Fibroblast of mammary gland (primary cell): ENCODE data around the gene GPR89A.
A peak's percentile ranks its signal among the peaks of the same experiment; 100 is the strongest.

ENCODE experiments used
- DNase-seq: peaks from one replicate; pipeline ENCODE4 v3.0.0-alpha.2; 2010; ENCODE audit warnings: low read depth
- H3K4me3 ChIP-seq: 2 replicates; pipeline ENCODE4 v1.5.1; 2011; ENCODE audit warnings: low read depth, mild to moderate bottlenecking, low read length, moderate library complexity; ENCODE audit not compliant: control insufficient read depth
- CTCF ChIP-seq: conservative IDR thresholded peaks from 2 replicates; pipeline ENCODE4 v1.5.1; 2011; ENCODE audit warnings: low read depth, low read length, inconsistent platforms; ENCODE audit not compliant: control insufficient read depth, insufficient read depth

The GPR89A gene

GRCh38 chr1:145706086-145706664, 98.4 kb downstream of the GPR89A start:
- H3K4me3 ChIP-seq: no peak overlapping the region
- peak; percentile 16 for DNase-seq
- no peak for TF ChIP-seq CTCF

- TF ChIP-seq CTCF: no peak
- no peak for DNase-seq
- H3K4me3 ChIP-seq: no peak within 1 kb of the TSS
These were observed 99.5 kb downstream of the GPR89A start, which contains the start of gene PDZK1 for GRCh38 chr1:145707183-145707867. Gene PDZK1 (minus strand): TSS chr1:145707368. CDS start chr1:145688021, 19,347 bp downstream.

GRCh38 chr1:145708063-145708462, 100.3 kb downstream of the GPR89A start:
- DNase-seq: peak; percentile 18
- no peak for TF ChIP-seq CTCF
- no peak overlapping the region for H3K4me3 ChIP-seq

GRCh38 chr1:145710291-145711027, 102.7 kb downstream of the GPR89A start:
- no peak for DNase-seq
- H3K4me3 ChIP-seq: no peak overlapping the region
- TF ChIP-seq CTCF: no peak

DNA sequence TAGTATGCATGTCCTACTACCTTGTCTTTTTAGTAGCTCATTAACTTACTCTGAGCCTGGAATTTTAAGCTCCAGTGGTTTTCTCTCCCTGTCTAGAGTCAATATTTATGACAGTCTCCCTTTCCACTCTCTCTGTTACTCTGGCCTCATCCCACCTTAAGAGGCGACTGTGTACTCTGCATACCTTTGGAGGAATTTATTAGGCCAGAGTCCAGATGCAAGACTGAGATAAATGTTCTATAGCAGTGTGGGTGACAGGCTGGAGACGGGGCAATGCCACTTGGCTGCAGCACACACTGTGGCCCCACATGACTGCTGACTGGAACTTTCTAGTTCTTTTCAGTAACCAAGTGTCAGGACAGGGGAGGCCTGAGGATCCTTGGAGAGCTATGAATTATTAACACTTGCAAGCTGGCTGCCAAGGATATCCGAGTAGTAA, 103.4 kb downstream of the GPR89A start:
- no peak for TF ChIP-seq CTCF
- no peak for DNase-seq
- H3K4me3 ChIP-seq: no peak overlapping the region

DNA sequence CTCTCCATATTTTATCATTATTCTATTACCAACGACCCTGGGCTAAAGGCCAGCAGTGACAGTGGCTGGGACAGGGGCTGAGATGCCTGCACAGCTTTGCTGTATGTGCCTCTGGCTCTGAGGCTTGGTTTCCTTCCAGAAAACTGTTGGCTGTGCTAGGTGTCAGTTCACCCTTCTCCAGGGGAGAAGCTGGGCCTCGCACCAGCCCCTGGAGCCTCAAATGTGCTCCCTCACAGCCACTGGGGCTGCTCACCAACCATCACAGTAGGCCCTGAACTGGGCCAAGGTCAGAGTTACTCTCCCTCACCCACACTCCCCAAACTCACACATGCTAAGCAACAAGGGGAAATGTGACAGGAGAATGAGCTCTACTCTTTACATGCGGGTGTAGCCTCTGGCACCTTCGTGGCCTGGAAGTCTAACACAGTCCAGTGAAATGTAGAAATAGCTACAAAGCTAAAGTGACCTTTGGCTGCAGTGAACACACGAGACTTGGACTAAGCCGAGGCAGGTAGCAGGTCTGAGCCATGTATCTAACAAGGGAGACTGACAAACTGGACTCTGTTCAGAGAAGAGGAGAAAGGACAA, 106.8 kb downstream of the GPR89A start:
- TF ChIP-seq CTCF: no peak
- no peak overlapping the region for H3K4me3 ChIP-seq
- DNase-seq: no peak
